Psoas muscle (tissue), 8 donors: ENCODE measurements around the gene IDH3G. TPM values are rescaled to one million over a fixed set of nuclear protein-coding genes. Genes with fewer than 3 reads are reported as not detected.
A peak's percentile ranks its signal among the peaks of the same experiment; 100 is the strongest.

Experiments
- ATAC-seq, 4 donors: fragments of 200-7000 bp; cut with Tn5 transposase; one replicate each; pipeline ENCODE4 v1.9.1; 2020; ENCODE audit warnings: moderate library complexity in 3 of 4, mild to moderate bottlenecking in 2 of 4
- DNase-seq, 2 donors: peaks; one replicate each; pipeline ENCODE4 v3.0.0-alpha.2; 2020
- H3K27ac ChIP-seq: fragments of 200-600 bp; one replicate; pipeline ENCODE4 v1.8.0; 2022
- H3K27me3 ChIP-seq, 3 donors: fragments of 200-600 bp in 1 of 3; one replicate each; pipeline versions ENCODE4 v1.6.1 to v1.8.0; 2013 to 2022; ENCODE audit warnings: low read length in 2 of 3, mild to moderate bottlenecking in 2 of 3, moderate library complexity in 1 of 3; ENCODE audit not compliant: insufficient read depth in 3 of 3
- H3K36me3 ChIP-seq, 2 donors: fragments of 200-600 bp in 1 of 2; one replicate each; pipeline versions ENCODE4 v1.6.1 to v1.8.0; 2013 to 2022; ENCODE audit warnings: low read depth in 1 of 2, mild to moderate bottlenecking in 1 of 2, moderate library complexity in 1 of 2; ENCODE audit not compliant: insufficient read depth in 1 of 2
- H3K4me1 ChIP-seq: fragments of 200-600 bp; one replicate; pipeline ENCODE4 v1.8.0; 2022
- H3K4me3 ChIP-seq: fragments of 200-600 bp; one replicate; pipeline ENCODE4 v1.8.0; 2022; ENCODE audit warnings: mild to moderate bottlenecking
- H3K9me3 ChIP-seq: fragments of 200-600 bp; one replicate; pipeline ENCODE4 v1.8.0; 2022
- WGBS, 3 donors: extraction: QIAGEN DNeasy Blood & Tissue Kit; methylation state at CpG; one replicate each; pipeline versions ENCODE4 v1.1.6 to v1.1.7; 2013; 5-methylcytosine and 5-hydroxymethylcytosine counted together
- intact Hi-C, 2 donors: fragments of 100-400 bp; cut with DNase I; formaldehyde crosslinking; loops; one replicate each; pipeline versions ENCODE4 v1.11.0 to v1.14.2; 2022
- polyA plus RNA-seq, 3 donors: library from polyadenylated mRNA; stranded (reverse); fragments of 200-250 nt; gene quantifications; one replicate each; pipeline ENCODE4 v1.2.3, GENCODE V29; 2013
- total RNA-seq, 4 donors: library from RNA; stranded (reverse); fragmentation: NEBNext Ultra II Directional in 2 of 4; extraction: Animal tissue kit (Norgen Biotek cat#: 25700) in 2 of 4; gene quantifications; one replicate each; pipeline versions ENCODE4 v1.2.1 to v1.2.4, GENCODE V29; 2021 to 2023
- TF ChIP-seq, protein P1 (sequence below): fragments of 200-600 bp; IDR thresholded peaks from one replicate; pipeline ENCODE4 v1.8.0; 2022; ENCODE audit warnings: antibody characterized with exemption
- donor health status: healthy with polysubstance abuse.
- donor health status: DM: no; HTN: no; CAD: no; lungs with moderate emphysema.
- donor health status: Bipolar disorder and iron deficiency.
- donor health status: healthy.
- donor health status: DM: yes; HTN: yes; CAD: no.
- donor health status: DM: no; HTN: no; CAD: no.
- donor health status: DM: no; HTN: no; CAD: no.
- donor health status: DM: yes; HTN: yes; CAD: no.

IDH3G gene
- total and polyA plus RNA-seq, 7 donors, result 25.0 to 56.9 (median 50.5) TPM

DNA sequence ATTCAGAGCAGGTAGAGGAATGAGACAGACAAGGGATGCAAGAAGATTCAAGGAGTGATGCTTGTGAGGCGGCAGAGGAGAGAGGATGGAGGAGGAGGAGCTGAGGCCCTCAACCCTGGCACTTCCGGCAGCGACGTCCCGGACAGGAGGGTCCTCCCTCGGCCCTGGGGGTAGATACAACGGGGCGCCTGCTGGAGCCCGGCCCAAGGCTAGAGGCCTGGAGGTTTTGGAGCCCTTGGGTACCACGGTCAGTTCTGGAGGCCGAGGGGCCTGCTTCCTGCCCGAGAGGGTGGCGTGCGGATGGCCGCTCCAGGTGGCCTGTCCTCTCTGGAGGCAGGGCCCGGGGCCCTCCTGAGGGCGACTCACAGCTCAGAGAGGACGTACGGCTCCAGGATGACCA is 13.8 kb upstream of the IDH3G start:
- no peaks in the 10 kb centered on the region for H3K9me3 ChIP-seq
- peaks cover 0 to 21% (median 0%) of the 10 kb centered on the region in 3 donors for H3K27me3 ChIP-seq
- H3K4me3 ChIP-seq, result no peak overlapping the region
- no peaks in the 10 kb centered on the region for H3K4me1 ChIP-seq
- intact Hi-C loops, result no loop called here
- no peak for ATAC-seq
- H3K27ac ChIP-seq, result no peak overlapping the region
- TF ChIP-seq, protein P1, sequence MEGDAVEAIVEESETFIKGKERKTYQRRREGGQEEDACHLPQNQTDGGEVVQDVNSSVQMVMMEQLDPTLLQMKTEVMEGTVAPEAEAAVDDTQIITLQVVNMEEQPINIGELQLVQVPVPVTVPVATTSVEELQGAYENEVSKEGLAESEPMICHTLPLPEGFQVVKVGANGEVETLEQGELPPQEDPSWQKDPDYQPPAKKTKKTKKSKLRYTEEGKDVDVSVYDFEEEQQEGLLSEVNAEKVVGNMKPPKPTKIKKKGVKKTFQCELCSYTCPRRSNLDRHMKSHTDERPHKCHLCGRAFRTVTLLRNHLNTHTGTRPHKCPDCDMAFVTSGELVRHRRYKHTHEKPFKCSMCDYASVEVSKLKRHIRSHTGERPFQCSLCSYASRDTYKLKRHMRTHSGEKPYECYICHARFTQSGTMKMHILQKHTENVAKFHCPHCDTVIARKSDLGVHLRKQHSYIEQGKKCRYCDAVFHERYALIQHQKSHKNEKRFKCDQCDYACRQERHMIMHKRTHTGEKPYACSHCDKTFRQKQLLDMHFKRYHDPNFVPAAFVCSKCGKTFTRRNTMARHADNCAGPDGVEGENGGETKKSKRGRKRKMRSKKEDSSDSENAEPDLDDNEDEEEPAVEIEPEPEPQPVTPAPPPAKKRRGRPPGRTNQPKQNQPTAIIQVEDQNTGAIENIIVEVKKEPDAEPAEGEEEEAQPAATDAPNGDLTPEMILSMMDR, result no peak
- no peak for DNase-seq
- no peaks in the 10 kb centered on the region for H3K36me3 ChIP-seq
- WGBS, 3 donors, result 93 to 94% (median 94%) methylated on average over 10 to 19 of the region's 19 CpGs

DNA sequence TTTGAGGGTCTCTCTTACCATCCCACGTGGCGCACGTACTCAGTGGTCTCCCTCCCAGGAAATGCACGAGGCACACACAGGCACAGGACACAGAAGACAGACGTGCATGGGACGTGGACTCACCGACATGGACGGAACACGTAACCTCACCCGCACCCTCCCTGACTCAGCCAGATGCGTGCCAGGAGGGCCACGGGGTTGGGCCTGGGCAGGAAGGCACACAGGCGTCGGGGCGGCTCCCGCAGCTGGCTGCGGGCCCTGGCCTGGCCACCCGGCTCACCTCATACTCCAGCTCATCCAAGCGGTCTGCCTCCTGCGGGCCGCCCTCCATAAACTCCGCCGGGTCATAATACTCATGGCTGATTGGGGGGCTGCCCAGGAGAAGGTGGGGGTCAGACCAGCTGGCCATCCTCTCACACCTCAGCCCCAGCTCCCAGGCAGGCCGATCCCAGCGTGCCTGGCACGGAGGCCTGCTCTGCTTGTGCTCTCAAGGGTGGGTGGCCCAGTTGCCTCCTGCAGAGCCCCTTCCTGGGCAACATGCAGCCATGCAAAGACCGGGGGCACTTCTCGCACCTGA is 12.9 kb upstream of the IDH3G start:
- Histone ChIP-seq H3K9me3 (no peaks in the 10 kb centered on the region), H3K4me3 (no peak overlapping the region), H3K36me3 (no peaks in the 10 kb centered on the region), H3K27ac (no peak overlapping the region), H3K4me1 (no peaks in the 10 kb centered on the region), H3K27me3 (peaks cover 0 to 18% (median 0%) of the 10 kb centered on the region in 3 donors)
- intact Hi-C loops, result no loop called here
- 77 to 86% (median 79%) methylated on average over 12 to 28 of the region's 28 CpGs for WGBS, 3 donors
- DNase-seq (no peak), ATAC-seq (peak; percentile 37 to 62 (median 44))
- TF ChIP-seq, protein P1, result no peak

DNA sequence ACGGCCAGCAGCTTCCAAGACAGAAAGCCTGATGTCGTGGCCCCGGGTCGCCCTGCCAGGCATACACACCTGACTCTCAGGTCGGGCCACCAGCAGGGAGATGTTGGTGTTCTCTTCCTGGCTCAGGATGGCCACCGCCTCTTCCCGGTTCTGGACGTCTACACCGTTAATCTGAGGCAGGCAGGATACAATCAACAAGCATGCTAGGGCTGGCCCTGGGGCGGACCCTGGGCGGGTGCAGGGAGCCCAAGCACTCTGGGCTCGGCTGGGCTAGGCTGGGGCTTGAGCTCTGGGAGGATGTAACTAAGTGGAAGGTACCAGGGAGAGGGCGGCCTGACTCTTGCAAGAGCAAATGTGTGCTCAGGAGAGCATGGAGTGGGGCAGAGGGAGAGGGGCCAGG is 11.3 kb upstream of the IDH3G start:
- no peak for ATAC-seq
- Histone ChIP-seq H3K36me3 (no peaks in the 10 kb centered on the region), H3K27me3 (peaks cover 0 to 10% (median 0%) of the 10 kb centered on the region in 3 donors), H3K4me1 (no peaks in the 10 kb centered on the region), H3K4me3 (no peak overlapping the region), H3K9me3 (no peaks in the 10 kb centered on the region), H3K27ac (no peak overlapping the region)
- 87 to 90% (median 89%) methylated on average over 12 to 13 of the region's 13 CpGs for WGBS, 3 donors
- TF ChIP-seq, protein P1, result no peak
- intact Hi-C loops, result no loop called here
- DNase-seq, result no peak

DNA sequence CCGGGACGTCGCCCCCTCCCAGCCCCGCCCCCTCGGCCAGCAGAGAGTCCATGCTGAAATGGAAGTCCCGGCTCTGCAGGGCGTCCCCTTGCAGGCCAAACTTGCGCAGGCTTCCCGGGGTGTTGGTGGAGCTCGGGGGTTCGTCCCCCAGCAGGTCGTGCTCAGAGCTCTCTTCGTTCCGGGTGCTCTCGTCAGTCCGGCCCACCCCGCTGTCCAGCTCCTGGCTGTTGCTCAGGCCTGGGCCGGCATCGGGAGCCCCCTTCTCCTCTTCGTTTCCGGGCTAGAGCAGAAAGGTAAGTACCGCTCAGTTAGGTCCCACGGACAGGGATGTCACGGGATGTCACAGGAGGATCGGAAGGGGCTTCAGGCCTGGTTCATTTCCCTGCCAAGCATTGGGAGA is 10.4 kb upstream of the IDH3G start:
- H3K27me3 ChIP-seq, result peaks cover 0 to 10% (median 0%) of the 10 kb centered on the region in 3 donors
- H3K27ac ChIP-seq, result no peak overlapping the region
- no peaks in the 10 kb centered on the region for H3K36me3 ChIP-seq
- ATAC-seq (no peak), DNase-seq (peak in 1 of 2 donors; percentile 23)
- TF ChIP-seq, protein P1, result no peak
- intact Hi-C loops, result no loop called here
- WGBS, 3 donors, result 88 to 95% (median 92%) methylated on average over 10 to 25 of the region's 25 CpGs
- no peaks in the 10 kb centered on the region for H3K9me3 ChIP-seq
- no peaks in the 10 kb centered on the region for H3K4me1 ChIP-seq
- H3K4me3 ChIP-seq, result no peak overlapping the region

DNA sequence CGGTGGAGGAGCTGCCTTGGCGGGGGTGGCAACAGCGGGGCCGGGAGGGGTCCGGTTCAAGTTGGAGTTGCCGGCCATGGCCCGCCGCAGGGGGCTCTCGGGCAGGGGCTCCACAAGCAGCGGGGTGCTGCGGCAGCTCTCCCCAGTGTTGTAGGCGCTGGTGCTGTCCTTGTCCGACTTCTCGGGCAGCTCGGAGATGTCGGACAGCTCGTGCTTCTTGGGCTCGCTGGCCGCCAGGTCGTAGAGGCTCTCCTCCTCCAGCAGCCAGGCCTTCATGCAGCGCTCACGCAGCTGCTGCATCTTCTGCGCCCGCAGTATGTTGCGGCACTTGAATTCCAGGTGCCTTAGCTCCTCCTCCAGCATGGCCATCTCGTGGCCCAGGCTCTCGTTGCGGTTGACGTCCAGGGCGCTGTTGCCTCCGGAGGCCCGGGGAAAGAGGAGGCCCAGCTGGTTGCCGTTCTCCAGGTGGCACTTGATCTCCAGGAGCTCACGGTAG is 10.0 kb upstream of the IDH3G start:
- TF ChIP-seq, protein P1, result no peak
- no peak overlapping the region for H3K27ac ChIP-seq
- WGBS, 3 donors, result 93 to 94% (median 93%) methylated on average over 19 to 34 of the region's 34 CpGs
- H3K4me1 ChIP-seq, result no peaks in the 10 kb centered on the region
- H3K27me3 ChIP-seq, result peaks cover 0 to 10% (median 0%) of the 10 kb centered on the region in 3 donors
- H3K9me3 ChIP-seq, result no peaks in the 10 kb centered on the region
- no peak overlapping the region for H3K4me3 ChIP-seq
- no peaks in the 10 kb centered on the region for H3K36me3 ChIP-seq
- ATAC-seq (no peak), DNase-seq (peak in 1 of 2 donors; percentile 34)
- intact Hi-C loops, result no loop called here
